Skeletal muscle cell (primary cell): ENCODE data around the gene PDGFRB.

Experiments used
- DNase-seq: peaks from one replicate; pipeline ENCODE4 v3.0.0-alpha.2; 2010; ENCODE audit warnings: low read depth
- H3K4me3 ChIP-seq: 2 replicates; pipeline ENCODE4 v1.5.1; 2011; ENCODE audit warnings: low read depth, mild to moderate bottlenecking, control low read depth, low read length, moderate library complexity

Gene PDGFRB

GRCh38 chr5:150155258-150156026, at the start of gene PDGFRB:
Gene PDGFRB (minus strand): TSS chr5:150155845. CDS start chr5:150137047, 18,798 bp downstream.
- peak within 1 kb of the TSS; percentile 78 for H3K4me3 ChIP-seq
- peak; percentile 83 for DNase-seq

- no peak for DNase-seq
- H3K4me3 ChIP-seq, result no peak overlapping the region
These were observed 48.9 kb upstream of the PDGFRB start for GRCh38 chr5:150204590-150204960.

GRCh38 chr5:150203832-150204589, 48.4 kb upstream of the PDGFRB start:
- no peak for DNase-seq
- H3K4me3 ChIP-seq, result no peak overlapping the region

- no peak for DNase-seq
- no peak overlapping the region for H3K4me3 ChIP-seq
These were observed 46.9 kb upstream of the PDGFRB start for GRCh38 chr5:150202501-150202900.

- DNase-seq, result no peak
- H3K4me3 ChIP-seq, result no peak overlapping the region
These were observed 41.8 kb upstream of the PDGFRB start for GRCh38 chr5:150197476-150197875.

GRCh38 chr5:150196986-150197385, 41.3 kb upstream of the PDGFRB start:
- no peak overlapping the region for H3K4me3 ChIP-seq
- no peak for DNase-seq

- no peak for DNase-seq
- no peak overlapping the region for H3K4me3 ChIP-seq
These were observed 40.9 kb upstream of the PDGFRB start for GRCh38 chr5:150196514-150196913.

- no peak overlapping the region for H3K4me3 ChIP-seq
- no peak for DNase-seq
These were observed 40.3 kb upstream of the PDGFRB start for GRCh38 chr5:150195736-150196485.

GRCh38 chr5:150192462-150192861, 36.8 kb upstream of the PDGFRB start:
- no peak for DNase-seq
- no peak overlapping the region for H3K4me3 ChIP-seq

GRCh38 chr5:150190987-150191386, 35.3 kb upstream of the PDGFRB start:
- H3K4me3 ChIP-seq, result no peak overlapping the region
- DNase-seq, result no peak

- no peak overlapping the region for H3K4me3 ChIP-seq
- DNase-seq, result no peak
These were observed 34.9 kb upstream of the PDGFRB start for GRCh38 chr5:150190503-150190979.

GRCh38 chr5:150189728-150190502, 34.3 kb upstream of the PDGFRB start, which contains the start of gene SLC6A7:
Gene SLC6A7 (plus strand): TSS chr5:150190062. CDS start chr5:150190328, 266 bp downstream.
- no peak for DNase-seq
- no peak within 1 kb of the TSS for H3K4me3 ChIP-seq

- no peak for DNase-seq
- H3K4me3 ChIP-seq, result no peak overlapping the region
These were observed 33.7 kb upstream of the PDGFRB start for GRCh38 chr5:150189326-150189725.

GRCh38 chr5:150188146-150188842, 32.6 kb upstream of the PDGFRB start:
- DNase-seq, result no peak
- H3K4me3 ChIP-seq, result no peak overlapping the region

GRCh38 chr5:150186897-150187296, 31.3 kb upstream of the PDGFRB start:
- DNase-seq, result no peak
- no peak overlapping the region for H3K4me3 ChIP-seq

GRCh38 chr5:150186137-150186536, 30.5 kb upstream of the PDGFRB start:
- no peak for DNase-seq
- no peak overlapping the region for H3K4me3 ChIP-seq

GRCh38 chr5:150184990-150185912, 29.6 kb upstream of the PDGFRB start:
- DNase-seq, result no peak
- no peak overlapping the region for H3K4me3 ChIP-seq

GRCh38 chr5:150184006-150184405, 28.4 kb upstream of the PDGFRB start:
- no peak overlapping the region for H3K4me3 ChIP-seq
- DNase-seq, result no peak
